Fibroblast of skin of scalp (primary cell): ENCODE results near the gene KLHL7.
"Not testable (repeated sequence)": the region's sequence is repeated elsewhere in the genome, so short reads cannot be mapped to it uniquely, and the experiment has no call there.

Source experiments
- DNase-seq: peaks from one replicate; pipeline ENCODE4 v3.0.0-alpha.2; 2013

The KLHL7 gene

DNA sequence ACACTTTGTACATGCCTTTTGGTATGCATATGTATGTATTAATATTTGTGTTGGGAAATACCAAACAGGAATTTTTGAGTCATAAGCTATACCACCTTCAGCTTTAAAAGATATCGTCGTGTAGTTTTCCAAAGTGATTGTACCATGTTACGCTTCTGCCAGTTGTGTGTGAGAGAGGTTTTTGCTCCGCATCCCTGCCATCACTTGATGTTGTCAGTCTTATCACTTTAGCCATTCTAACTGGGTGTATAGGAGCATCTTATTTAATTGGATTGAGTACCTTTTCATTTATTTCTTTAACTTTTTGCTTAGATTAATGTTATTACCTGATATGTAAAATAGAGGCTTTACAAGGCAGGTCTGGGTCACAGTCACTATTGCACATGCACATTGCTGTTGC is 3.4 kb downstream of the KLHL7 start:
- no peak for DNase-seq

DNA sequence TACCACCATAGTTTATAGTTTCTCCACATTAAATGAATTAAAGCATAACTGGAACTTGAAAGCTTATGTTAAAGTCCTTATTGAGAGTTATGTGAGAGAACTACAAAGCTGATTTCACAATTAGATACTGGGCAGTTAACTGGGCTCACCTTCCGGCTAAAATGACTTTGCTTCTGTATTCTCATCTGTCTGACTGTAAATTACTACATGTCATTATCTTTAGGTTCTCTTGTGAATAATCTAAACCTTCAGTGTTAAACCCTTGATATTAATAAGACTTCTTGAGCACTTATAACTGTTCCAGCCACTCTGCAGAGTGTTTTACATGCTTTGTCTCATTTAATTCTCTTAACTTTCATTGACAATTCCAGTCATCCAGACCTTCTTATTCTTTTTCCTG is 3.9 kb downstream of the KLHL7 start:
- DNase-seq, result no peak

DNA sequence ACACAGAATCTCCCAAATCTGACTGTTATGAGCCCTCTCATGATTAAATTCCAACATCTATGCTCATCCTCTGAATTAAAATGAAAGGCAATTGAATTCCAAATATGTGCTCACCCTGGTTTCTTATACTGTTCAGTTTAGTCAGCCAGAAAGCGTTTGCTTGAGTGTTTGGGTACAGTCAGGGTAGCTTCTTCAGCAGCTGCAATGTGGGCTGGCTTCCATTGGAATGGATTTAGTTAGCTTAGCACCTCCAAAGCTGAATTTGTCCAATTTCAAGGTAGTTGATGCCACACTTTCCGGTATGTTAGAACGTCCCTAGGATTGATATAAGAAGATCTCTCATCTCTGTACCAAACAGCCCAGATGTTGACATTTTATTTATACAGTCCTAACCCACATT is 9.3 kb downstream of the KLHL7 start:
- DNase-seq, result peak; percentile 62

DNA sequence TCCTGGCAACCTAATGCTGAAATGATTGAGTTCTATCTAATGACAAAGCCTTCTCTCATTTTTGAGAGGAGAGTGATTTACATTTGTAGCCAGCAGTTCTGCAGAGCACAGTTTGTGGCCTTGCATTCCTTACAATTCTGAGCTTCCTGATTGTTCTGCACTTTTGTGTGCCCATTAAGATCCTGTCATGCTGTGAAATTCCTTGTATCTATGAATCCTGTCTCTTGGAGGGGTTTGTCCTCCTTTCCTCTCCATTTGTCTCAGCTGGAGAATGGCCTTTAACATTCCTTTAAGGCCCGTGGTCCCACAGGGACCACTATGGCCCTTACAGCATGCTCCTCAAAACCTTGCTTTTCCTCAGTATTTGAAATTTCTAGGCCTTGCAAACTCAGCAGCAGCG is 10.4 kb downstream of the KLHL7 start:
- peak; percentile 40 for DNase-seq

DNA sequence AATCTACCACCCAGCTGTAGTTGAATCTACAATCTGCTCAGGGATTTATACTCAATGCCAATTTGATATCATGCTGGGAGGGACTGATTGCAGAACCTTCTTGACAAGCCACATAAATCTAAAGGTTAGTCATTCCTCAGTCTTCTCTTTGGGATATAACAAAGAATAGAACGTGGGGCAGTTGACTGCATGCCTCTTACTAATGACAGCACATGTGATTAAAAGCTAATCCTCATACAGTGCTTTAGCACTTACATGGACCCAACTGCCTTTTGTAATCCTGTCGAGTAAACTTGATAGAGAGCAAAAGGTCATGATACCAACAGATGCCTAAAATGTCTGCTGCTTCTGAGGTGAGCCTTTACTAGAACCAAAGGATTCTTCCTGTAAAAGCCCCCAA is 12.3 kb downstream of the KLHL7 start:
- no peak for DNase-seq

DNA sequence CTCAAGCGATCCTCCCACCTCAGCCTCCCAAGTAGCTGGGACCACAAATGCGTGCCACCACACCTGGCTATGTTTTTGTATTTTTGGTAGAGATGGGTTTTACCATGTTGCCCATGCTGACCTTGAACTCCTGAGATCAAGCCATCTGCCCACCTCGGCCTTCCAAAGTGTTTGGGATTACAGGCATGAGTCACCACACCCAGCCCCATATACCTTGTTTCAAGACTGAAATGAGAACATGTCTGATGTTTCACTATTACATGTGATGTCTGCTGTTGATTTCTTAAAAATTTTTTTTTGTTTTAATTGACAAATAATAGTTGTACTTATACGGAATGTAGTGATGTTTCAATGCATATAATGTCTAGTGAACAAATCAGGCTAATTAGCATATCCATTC is 14.5 kb downstream of the KLHL7 start:
- DNase-seq, result no peak

DNA sequence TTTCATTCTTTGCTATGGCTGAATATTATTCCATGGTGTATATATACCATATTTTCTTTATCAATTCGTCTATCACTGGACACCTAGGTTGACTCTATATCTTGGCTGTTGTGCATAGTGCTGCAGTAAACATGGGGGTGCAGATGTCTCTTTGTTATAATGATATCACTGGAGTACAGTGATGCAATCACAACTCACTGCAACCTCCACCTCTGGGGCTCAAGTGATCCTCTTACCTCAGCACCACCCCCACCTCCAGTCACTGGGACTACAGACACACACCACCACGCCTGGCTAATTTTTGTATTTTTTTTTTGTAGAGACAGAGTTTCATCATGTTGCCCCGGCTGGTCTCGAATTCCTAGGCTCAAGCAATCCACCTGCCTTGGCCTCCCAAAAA is 15.6 kb downstream of the KLHL7 start:
- DNase-seq, result no peak

DNA sequence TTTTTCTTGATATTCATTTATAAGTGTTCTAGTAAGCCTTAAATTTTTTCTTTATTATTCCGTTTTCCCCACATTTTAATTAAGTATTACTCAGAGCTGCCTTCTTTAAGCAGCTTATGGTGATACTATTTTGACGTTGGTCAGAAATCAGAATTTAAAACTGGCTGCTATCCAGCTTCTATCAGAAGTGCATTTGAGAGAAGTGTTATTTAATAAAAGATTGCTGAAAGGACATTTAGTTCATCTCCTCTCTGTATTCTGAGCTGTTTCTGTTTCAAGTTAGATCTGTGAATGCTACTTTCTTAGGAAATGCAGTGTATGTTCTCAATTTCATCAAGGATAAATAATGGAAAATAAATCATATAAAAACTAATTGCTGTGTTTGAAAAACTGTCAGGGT is 17.4 kb downstream of the KLHL7 start:
- no peak for DNase-seq

DNA sequence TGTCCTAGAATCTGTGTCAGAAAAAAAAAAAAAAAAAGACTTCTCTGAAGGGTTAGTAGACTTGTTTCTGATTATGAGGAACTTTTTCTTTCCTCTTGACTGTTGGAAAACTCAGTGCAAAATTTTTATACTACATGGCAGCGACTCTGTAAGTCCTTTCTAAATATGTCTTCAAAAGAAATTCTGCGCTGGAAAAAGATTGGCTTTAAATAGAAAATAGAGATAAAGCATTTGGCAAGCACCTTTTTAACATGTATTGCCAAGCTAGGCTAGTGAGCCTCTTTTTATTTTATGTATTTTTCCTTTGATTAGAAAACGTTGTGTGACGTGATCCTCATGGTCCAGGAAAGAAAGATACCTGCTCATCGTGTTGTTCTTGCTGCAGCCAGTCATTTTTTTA is 17.9 kb downstream of the KLHL7 start:
- no peak for DNase-seq

DNA sequence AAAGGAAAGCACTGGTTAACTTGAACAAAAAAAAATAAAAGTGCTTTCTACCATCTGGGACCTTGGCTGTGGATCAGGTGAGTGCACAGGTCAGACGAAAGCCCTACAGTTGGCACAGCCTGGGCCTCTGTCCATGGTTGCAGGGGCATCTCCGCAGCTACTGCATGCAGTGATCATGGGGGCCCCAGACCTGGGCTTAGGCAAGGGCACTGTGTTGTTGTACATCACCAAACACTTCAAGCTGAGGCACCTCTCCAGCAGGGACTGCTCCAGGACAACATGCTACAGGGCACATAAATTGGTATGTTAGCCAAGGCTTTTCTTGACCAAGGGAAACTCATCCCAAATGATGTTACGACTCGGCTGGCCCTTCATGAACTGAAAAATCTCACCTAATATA is 23.5 kb downstream of the KLHL7 start:
- DNase-seq, result no peak

DNA sequence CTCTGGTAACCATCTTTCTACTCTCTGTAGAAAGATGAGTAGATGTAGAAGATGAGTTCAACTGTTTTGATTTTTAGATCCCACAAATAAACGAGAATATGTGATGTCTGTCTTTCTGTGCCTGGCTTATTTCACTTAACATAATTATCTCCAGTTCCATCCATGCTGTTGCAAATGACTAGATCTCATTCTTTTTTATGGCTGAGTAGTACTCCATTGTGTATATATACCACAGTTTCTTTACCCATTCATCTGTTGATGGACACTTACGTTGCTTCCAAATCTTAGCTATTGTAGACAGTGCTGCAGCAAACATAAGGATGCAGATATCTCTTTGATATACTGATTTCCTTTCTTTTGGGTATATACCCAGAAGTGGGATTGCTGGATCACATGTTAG is 26.2 kb downstream of the KLHL7 start:
- not testable (repeated sequence) for DNase-seq

DNA sequence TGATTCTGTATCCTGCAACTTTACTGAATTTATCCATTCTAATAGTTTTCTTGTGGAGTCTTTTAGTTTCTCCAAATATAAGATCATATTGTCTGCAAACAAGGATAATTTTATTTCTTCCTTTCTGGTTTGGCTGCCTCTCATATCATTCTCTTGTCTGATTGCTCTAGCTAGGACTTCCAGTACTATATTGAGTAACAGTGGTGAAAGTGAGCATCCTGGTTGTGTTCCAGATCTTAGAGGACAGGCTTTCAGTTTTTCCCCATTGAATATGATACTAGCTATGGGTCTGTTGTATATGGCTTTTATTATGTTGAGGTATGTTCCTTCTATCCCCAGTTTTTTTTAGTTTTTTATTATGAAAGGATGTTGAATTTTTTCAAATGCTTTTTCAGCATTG is 28.2 kb downstream of the KLHL7 start:
- DNase-seq, result no peak

DNA sequence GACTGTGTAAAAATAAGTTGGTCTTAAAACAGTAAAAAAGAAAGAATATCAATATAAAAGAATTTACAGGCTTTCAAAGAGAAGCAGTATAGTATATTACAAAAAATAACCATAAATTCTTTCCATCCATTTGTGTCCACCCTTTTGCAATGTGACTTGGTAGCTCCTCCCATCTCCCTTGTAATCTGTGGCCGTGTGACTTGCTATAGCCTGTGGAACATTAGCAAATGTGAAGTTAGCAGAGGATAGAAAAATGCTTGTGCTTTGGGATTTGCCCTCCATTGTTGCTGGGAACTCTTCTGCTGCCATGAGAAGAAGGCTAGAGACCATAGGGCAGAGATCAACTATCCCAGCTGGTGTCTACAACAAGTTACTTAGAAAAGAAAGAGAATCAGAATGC is 30.2 kb downstream of the KLHL7 start:
- no peak for DNase-seq

DNA sequence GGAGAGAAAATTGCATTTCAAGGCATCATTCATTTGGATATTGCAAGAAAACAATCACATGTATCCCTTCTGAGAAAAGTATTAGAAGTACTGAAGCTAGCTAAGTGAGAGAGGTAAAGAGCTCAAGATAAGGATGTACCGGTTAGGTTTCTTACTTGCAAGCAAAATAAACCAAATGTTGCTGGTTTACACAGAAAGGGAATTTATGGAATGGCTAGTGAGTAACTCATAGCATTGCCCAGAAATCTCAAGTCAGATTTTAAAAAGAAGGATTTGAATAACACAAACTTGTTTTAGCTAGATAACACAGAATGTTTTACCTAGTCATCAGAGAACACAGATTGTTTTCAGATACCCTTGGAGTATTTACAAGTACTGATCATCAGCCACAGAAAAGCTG is 30.6 kb downstream of the KLHL7 start:
- no peak for DNase-seq

DNA sequence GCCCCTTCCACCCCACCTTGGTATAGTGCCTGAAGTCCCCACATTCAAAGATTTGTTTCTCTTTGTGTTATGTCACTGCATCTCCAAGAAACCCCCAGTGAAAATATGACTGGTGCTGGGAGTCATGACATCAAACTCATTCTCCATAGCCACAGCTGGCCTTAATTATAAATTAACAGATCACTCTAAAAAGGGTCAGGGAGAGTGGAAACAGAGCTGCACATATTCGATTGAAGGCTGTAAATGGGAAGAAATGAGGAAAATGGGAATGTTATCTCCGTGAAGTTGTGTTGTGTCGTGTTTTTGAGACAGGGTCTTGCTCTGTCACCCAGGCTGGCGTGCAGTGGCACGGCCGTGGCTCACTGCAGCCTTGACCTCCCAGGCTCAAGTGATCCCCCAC is 52.1 kb downstream of the KLHL7 start:
- DNase-seq, result no peak

DNA sequence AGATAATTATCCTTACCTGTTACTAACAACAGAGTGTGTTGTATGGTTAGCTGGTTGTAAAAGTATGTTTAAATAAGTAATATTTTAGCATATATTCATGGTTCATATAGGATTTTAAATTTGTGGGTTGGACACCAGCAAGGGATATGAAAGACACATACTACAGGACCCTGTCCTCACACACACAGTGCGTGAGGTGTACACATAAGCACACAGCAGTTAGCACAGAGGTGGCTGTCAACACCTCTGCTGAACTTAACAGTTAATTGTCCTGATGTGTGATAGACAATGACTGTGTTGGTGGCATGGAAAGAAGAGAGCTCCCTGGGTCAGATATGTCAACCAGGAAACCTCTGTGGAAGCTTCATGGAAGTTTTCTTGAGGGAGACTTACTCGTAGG is 53.0 kb downstream of the KLHL7 start:
- DNase-seq, result no peak

DNA sequence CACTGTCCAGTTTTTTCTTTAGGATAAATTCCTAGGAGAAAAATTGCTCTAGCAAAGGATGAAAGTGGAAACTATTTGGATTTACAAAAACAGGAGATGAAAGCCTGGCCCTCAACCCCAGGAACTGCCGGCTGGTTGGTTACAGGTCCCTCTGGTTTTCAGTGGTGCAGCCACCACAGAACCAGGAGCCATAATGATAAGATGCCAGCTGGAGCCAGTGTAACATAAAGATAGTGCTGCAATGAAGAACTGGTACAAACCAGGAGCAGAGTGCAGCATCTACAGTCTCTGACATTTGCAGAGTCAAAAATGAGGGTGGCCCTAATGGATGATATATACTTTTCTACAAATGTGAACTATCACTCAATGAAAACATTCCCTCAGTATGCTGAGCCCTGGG is 55.9 kb downstream of the KLHL7 start:
- DNase-seq, result no peak

DNA sequence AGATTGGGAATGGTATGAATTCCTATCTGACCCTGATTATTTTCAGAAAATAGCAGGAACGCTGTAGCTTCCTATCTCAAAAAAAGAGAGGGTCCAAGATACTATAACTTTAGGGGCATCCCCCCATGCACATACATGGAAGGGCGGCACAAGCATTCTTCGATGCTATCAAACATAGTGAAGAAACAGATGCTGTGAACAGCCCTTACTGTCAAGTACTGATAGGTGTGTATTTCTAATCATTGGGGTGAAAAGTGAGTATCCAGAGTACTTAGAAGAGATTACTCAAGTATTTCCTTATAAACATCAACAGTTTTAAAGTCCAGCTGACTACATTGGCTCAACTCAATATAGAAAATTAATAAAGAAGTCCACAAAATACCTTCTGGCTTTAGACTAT is 59.3 kb downstream of the KLHL7 start:
- DNase-seq, result no peak

DNA sequence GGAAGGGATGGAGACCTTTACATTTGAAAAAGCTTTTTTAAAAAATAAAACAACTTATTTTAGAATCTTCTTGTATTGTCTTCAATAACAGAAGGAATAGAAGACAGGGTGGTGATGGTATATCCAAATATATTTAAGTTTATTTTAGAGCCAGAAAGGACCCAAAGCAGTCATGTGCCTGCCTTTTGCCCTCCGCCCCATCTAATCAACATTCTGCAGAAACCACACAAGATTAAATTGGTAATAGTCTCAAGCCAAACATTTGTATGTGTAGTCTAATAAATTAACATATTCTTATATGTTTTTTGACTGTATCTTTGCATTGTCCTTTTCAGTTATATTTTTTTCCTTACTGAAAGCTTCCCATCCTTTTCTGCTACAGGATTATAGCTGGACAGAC is 59.7 kb downstream of the KLHL7 start:
- no peak for DNase-seq

DNA sequence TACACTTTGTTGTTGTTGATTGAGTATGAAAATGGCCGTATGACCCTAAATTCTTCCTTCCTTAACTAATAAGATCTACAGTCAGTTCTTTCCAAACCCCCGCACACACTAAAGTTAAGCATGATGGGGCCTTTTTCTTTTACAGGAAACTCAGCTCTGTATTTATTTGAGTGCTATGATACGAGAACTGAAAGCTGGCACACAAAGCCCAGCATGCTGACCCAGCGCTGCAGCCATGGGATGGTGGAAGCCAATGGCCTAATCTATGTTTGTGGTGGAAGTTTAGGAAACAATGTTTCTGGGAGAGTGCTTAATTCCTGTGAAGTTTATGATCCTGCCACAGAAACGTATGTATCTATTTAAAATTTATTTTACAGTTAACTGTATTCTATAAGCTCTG is 62.1 kb downstream of the KLHL7 start:
- DNase-seq, result no peak

DNA sequence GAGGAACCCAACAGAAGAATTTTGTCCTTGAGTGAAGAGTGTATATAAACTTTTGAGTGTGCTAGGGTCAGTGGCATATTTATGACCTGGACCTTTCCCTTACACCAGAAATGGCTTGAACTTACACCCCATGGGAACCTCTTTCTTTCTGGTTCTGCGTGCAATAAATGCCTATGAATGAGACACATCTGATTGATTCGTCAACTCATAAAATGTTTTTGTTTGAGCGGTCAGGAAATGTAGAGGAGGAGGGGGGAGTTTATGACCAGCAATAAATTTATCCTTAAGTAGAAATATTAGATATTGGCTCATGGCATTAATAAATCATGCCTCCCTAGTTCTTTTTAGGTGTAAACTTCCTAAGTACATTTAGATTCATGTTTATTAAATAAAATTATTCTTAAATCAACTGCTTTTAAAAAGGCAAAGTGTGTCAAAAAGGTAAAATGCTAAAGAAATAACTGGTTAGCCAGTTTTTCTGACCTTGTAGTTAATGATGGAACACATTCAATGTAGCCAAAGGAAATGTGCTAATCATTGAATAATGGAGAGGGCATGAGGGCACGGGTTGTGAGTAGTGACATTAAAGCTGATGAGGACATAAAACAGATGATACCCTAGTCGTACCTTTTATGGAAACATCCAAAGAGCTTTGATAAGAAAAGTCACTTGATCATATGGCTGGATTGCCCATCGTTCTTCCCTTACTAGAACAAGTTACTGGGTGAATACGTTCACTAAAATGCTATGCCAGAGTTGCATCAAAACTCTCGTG is 62.7 kb downstream of the KLHL7 start:
- no peak for DNase-seq

DNA sequence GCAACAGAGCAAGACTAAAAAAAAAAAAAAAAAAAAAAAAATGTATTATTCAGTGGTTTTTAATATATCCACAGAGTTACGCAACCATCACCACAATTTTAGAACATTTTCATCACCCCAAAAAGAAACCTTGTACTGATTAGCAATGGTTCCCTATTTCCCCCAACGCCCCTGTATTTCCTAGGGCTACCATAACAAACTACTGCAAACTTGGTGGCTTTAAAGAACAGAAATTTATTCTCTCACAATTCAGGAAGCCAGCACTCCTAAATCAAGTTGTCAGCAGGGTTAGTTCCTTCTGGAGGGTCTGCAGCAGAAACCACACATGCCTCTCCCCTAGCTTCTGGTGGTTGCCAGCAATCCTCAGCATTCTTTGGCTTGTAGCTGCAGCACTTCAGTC is 70.4 kb downstream of the KLHL7 start:
- DNase-seq, result no peak

DNA sequence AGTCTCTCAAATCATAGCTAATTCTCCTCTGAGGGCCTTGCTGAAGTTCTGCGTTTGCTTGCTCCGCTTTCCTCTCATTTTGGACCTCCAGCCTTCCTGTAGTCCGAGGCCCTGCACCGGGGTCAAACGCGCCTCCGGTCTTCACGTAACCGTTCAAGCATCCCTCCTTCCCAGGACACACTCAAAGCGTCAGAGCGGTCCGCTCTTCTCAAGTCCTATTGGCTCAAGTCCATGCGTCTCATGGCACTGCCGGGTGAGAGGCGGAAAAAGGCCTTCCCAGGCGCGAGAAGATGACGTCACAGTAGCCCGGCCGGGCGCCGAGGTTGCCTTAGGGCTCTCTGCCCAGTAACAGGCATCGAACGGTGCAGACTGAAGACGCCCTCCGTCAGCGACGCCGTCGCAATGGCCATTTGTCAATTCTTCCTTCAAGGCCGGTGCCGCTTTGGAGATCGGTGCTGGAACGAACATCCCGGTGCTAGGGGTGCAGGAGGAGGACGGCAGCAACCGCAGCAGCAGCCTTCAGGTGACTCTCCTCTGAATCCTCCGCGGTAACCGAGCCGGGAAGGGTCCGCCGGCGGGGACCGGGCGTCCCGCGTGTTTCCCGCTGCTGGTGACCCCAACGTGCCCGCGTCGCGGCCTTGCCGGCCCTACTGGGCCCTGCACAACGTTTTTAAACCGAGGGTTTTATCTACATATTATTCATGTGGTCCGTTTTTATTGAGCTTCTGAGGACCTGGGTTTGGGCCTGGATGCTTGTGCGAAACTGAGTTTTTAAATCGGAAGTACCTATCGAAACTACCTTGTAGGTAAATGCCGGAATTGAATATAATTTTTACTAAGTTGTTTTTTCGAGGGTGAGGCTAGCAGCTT is 76.3 kb downstream of the KLHL7 start, which contains the start of gene NUP42:
NUP42 (plus strand) TSS at position 365 of the 870 bp plus-strand sequence; CDS start at position 403, 38 bp downstream.
- peak; percentile 99 for DNase-seq
